Measurements from ENCODE around the gene HIRA. TPM values are rescaled to one million over a fixed set of nuclear protein-coding genes. Genes with fewer than 3 reads are reported as not detected.
A peak's percentile ranks its signal among the peaks of the same experiment; 100 is the strongest.

HIRA gene
- total and polyA plus RNA-seq, 9 of the 15 experiments (the other 6 are each of a cell fraction or from before 2014, with no cell fraction given), result 0.96 to 132 (median 58.4) TPM

DNA sequence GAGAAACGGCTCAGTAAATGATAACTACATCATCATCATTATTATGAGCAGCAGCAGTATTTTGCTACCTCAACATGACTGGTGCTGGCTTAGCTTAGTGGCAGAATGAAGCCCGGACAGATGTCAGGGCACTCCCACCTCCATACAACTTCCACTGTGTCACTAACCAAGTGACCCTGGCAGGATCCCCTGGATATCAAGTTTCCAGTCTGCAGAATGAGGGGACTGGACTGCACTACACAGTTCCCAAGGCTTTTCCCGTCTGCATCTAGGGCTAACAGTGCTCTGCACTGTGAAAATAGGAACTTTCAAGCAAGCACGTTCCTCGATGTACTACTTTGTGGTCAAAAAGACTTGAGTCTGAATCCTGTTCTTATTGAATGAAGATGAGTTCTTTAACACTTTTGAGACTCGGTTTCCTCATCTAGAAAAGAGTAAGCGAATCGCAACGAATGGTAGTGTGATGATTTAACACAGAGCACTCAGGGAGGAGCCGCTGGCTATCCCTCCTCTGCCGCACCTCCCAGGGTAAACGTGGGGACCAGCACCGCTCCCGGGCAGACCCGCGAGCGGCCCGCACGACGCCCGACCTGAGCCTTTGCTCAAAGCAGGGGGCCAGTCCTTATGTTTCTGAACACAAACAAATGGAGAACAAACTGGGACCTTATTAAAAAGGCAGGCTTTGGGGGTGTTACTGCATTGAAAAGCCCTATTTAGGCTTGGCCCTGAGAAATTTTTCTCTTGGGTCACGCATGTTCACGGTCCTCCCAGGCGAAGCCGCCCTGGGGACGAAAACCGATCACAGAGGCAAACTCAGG, 140.9 kb downstream of the HIRA start (continued):
- TF ChIP-seq, protein P1, sequence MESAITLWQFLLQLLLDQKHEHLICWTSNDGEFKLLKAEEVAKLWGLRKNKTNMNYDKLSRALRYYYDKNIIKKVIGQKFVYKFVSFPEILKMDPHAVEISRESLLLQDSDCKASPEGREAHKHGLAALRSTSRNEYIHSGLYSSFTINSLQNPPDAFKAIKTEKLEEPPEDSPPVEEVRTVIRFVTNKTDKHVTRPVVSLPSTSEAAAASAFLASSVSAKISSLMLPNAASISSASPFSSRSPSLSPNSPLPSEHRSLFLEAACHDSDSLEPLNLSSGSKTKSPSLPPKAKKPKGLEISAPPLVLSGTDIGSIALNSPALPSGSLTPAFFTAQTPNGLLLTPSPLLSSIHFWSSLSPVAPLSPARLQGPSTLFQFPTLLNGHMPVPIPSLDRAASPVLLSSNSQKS (CRISPR knock-in tag; IDR thresholded peaks at IDR 0.05), result no peak
- TF ChIP-seq CCNT2 (IDR thresholded peaks at IDR 0.05; ENCODE audit: borderline replicate concordance, extremely low read depth, insufficient read length, low read depth, low read length) (no peak), ZFP30 (CRISPR knock-in tag; IDR thresholded peaks at IDR 0.05; ENCODE audit: borderline replicate concordance) (no peak), ZNF239 (CRISPR knock-in tag; IDR thresholded peaks at IDR 0.05) (no peak), MLLT1 (IDR thresholded peaks at IDR 0.05) (0 out of 4 replicates have a peak, but pooled peaks of 1 of the 2 experiments have one; percentile 38), CC2D1A (IDR thresholded peaks at IDR 0.05) (no peak), NCOR1 (IDR thresholded peaks at IDR 0.05) (no peak), ZNF507 (tag; conservative IDR thresholded peaks at IDR 0.05) (no peak), CHAMP1 (IDR thresholded peaks at IDR 0.05) (no peak), EGR1 (conservative IDR thresholded peaks at IDR 0.05) (no peak), ZNF24 (IDR thresholded peaks at IDR 0.05) (no peak), LEF1 (IDR thresholded peaks at IDR 0.05) (no peak), TBP (optimal IDR thresholded peaks at IDR 0.05; ENCODE audit: low read depth, low read length) (peak; percentile 10)
- TF ChIP-seq, protein P2, sequence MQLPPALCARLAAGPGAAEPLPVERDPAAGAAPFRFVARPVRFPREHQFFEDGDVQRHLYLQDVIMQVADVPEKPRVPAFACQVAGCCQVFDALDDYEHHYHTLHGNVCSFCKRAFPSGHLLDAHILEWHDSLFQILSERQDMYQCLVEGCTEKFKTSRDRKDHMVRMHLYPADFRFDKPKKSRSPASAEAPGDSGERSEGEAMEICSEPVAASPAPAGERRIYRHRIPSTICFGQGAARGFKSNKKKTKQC (CRISPR knock-in tag; IDR thresholded peaks at IDR 0.05), result no peak
